Erythroblast (primary cell): ENCODE results near the gene ZNF610.
"Not testable (repeated sequence)": the region's sequence is repeated elsewhere in the genome, so short reads cannot be mapped to it uniquely, and the experiment has no call there.

ENCODE experiments used
- DNase-seq, 2 experiments: peaks; one replicate each; lab custom pipeline; 2025; lab: John Stamatoyannopoulos, UW
- GATA1 ChIP-seq: IDR thresholded peaks from 2 replicates; pipeline ENCODE4 v1.6.1; 2011; ENCODE audit warnings: low read depth, mild to moderate bottlenecking, control low read depth, low read length, moderate library complexity
- POLR2A ChIP-seq: IDR thresholded peaks from 2 replicates; pipeline ENCODE4 v1.6.1; 2011; ENCODE audit warnings: mild to moderate bottlenecking, low read length

The ZNF610 gene

GRCh38 chr19:52336117-52336790, at the start of gene ZNF610:
ZNF610 (plus strand) TSS chr19:52336243; CDS start chr19:52349173, 12,930 bp downstream.
- TF ChIP-seq GATA1 (no peak), POLR2A (peak; percentile 46)
- DNase-seq: peak; percentile 69 to 70

- DNase-seq: no peak
- TF ChIP-seq POLR2A: no peak
- TF ChIP-seq GATA1: no peak
These were observed 49.8 kb upstream of the ZNF610 start for GRCh38 chr19:52286256-52286655.

GRCh38 chr19:52291781-52292180, 44.3 kb upstream of the ZNF610 start:
- no peak for DNase-seq
- no peak for TF ChIP-seq POLR2A
- no peak for TF ChIP-seq GATA1

- not testable (repeated sequence) for DNase-seq
These were observed 43.1 kb upstream of the ZNF610 start for GRCh38 chr19:52292946-52293345.

GRCh38 chr19:52296400-52296772, 39.7 kb upstream of the ZNF610 start:
- peak in 1 of 2 experiments; percentile 77 for DNase-seq
- no peak for TF ChIP-seq GATA1
- TF ChIP-seq POLR2A: no peak

GRCh38 chr19:52296773-52297600, 39.1 kb upstream of the ZNF610 start, which contains the start of gene ZNF480:
ZNF480 (plus strand) TSS chr19:52297169; CDS start chr19:52300413, 3,244 bp downstream.
- peak; percentile 84 to 87 for DNase-seq
- no peak for TF ChIP-seq GATA1
- TF ChIP-seq POLR2A: peak; percentile 64

GRCh38 chr19:52297601-52298364, 38.3 kb upstream of the ZNF610 start:
- TF ChIP-seq GATA1 (no peak), POLR2A (no peak)
- peak in 1 of 2 experiments; percentile 24 for DNase-seq

- peak; percentile 45 to 58 for DNase-seq
- TF ChIP-seq GATA1 (no peak), POLR2A (peak; percentile 1)
These were observed 28.8 kb upstream of the ZNF610 start for GRCh38 chr19:52307275-52307674.

GRCh38 chr19:52322429-52322828, 13.6 kb upstream of the ZNF610 start:
- no peak for DNase-seq

GRCh38 chr19:52331757-52332156, 4.3 kb upstream of the ZNF610 start:
- TF ChIP-seq POLR2A (no peak), GATA1 (no peak)
- DNase-seq: peak; percentile 28 to 35

More at GRCh38 chr19:52322429-52322828, 13.6 kb upstream of the ZNF610 start:
- TF ChIP-seq GATA1: no peak
- no peak for TF ChIP-seq POLR2A

- TF ChIP-seq GATA1 (no peak), POLR2A (no peak)
- no peak for DNase-seq
These were observed 301 bp upstream of the ZNF610 start for GRCh38 chr19:52335768-52336116.

GRCh38 chr19:52336791-52337381, 843 bp downstream of the ZNF610 start:
- TF ChIP-seq GATA1: no peak
- no peak for TF ChIP-seq POLR2A
- no peak for DNase-seq

- not testable (repeated sequence) for DNase-seq
These were observed 3.0 kb downstream of the ZNF610 start for GRCh38 chr19:52339022-52339421.

- peak; percentile 64 to 69 for DNase-seq
- TF ChIP-seq GATA1 (no peak), POLR2A (no peak)
These were observed 7.5 kb downstream of the ZNF610 start for GRCh38 chr19:52343548-52343947.
